Measurements from ENCODE around the gene ENKUR.

GRCh38 chr10:25038325-25038724, 22.4 kb upstream of the ENKUR start:
- no peak for TF ChIP-seq EZH2 (IDR thresholded peaks at IDR 0.05)
- no peak for TF ChIP-seq CTCF (IDR thresholded peaks at IDR 0.05)
- no peak for TF ChIP-seq EZH2phosphoT487 (IDR thresholded peaks at IDR 0.05)

Measured in neural progenitor cell (in vitro differentiated cells).